GM21447 (cell line): ENCODE results near the gene DRAXIN.

Experiments used
- ATAC-seq: cut with Tn5 transposase; IDR thresholded peaks from one replicate; pipeline ENCODE4 v1.9.1; 2021; ENCODE audit not compliant: unreplicated experiment

DRAXIN gene

DNA sequence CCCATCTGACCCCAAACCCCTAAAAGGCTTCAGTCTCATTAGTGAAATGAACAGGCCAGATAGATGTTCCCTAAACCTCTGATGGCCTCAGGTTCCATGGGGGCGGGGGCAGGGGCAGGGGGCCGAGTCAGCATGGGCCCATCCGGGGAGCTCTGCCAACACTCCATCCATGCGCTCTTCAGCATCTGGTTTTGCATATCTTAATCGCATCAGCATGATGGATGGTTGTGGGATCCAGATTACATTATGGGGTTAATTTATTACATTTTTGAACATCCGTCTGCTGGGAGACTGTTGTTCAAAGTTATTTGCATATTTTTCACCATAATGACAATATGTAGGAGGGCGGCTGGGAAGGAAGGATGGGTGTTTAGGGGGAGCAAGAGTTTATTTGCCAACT lies 7.4 kb upstream of the DRAXIN start:
- ATAC-seq = no peak

DNA sequence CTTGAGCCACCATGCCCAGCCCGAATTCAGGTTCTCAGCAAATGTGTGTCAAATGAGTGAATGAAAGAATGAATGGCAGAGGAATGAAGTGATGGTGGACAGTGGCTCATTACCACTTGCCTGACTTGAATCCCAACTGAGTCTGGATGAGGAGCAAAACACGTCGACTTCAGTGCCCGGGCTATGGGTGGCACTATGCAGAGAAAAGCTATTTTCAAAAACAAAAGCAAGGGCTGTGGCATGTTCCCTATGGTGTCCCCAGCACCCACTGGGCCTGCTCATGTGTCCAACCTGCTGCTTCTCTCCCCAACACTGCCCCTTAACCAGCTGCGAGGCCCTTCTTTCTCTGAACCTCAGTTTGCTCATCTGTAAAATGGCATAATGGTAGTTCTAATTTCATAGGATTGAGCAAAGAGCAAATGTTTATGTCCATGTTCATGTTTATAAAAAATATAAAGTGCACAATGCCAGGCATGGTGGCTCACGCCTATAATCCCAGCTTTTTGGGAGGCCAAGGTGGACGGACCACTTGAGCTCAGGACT lies 6.2 kb upstream of the DRAXIN start:
- no peak for ATAC-seq

DNA sequence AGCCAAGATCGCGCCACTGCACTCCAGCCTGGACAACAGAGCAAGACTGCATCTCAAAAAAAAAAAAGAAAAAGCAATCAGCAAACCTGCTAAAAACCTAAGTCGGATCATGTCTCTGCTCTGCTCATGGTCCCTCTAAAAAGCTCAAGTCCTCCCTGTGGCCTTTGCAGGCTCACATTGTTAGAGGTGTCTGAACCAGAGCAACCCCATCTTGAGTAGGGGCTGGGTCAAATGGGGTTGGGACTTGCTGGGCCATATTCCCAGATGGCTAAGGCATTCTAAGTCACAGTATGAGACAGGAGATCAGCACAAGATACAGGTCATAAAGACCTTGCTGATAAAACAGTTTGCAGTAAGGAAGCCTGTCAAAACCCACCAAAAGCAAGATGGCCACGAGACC lies 3.0 kb upstream of the DRAXIN start:
- no peak for ATAC-seq

DNA sequence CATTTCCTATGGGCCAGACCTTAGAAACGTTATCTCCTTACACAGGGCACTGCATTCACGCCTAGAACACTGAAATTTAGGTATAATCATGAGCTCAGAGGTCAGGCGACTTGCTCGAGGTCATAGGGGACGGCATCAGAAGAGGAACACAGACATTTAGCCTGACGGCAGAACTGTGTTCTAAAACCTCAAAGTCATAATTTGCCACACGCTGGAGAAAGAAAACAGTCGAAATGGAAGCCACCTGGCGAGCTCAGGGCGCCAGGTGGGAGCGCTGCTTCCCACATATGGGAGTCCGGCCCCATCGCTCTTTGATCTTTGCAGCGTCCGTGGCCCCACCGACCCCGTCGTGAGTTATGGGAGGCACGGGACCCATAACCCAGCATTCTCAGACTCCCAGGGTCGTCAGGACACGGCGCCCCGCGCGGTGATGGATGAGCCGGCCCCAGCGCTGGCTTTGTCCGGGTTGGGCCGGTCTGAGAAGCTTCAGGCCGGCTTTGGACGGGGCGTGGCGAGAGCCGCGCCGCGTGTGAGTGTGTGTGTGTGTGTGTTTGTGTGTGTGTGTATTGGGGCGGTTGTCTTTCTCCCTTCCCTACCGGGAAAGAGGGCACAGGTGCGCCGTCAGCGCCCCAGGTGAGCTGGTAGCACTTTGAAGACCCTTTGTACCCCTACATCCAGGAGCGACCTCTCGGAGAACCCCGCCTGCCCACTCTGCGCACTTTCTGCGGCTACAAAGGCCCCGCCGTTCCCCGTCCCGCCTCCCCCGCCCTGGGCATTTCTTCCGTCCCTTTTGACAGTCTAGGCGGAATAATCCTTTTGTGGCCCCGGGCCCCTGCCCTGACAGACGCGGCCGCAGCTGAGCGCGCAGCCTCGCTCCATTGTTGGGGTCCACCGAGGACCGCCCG lies 861 bp upstream of the DRAXIN start:
- ATAC-seq = no peak

DNA sequence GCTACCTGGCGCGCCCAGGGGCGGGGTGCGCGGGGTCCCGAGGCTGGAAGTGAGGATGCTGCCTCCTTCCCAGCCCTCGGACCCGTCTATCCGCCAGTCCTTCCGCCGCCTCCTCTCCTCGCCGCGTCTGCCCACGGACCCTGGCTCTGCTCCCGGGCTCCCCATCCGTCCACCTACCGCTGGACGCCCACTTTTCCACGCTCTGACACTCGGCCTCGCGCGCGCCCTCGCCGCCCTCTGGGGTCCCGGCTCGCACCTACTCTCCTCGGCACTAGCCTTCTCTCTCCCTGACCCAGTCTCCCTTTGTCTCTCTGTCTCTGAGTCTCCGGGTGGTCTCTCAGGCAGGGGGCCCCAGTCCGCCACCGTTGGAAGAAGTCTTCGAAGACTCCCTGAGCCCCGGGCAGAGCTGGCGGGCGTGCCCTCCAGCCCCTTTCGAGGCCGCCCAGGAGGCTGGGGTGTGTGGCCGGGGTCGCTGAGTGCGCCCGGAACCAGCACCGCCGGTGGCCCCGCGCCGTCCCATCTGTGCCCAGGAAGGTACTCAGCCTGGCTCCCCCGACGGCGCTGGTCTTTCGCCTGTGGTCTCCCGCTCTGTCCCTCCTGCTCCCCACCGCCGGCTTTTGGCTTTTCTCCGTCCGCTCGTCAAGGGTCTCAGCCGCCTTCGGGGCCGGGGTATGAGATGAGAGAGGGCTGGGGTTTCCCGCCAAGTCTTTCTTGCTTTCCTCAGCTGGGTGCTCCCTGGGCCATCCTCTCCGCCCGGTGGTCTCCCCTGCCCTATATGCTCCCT lies 610 bp downstream of the DRAXIN start:
- no peak for ATAC-seq

GRCh38 chr1:11693024-11693590 lies 1.6 kb downstream of the DRAXIN start:
- ATAC-seq = no peak

DNA sequence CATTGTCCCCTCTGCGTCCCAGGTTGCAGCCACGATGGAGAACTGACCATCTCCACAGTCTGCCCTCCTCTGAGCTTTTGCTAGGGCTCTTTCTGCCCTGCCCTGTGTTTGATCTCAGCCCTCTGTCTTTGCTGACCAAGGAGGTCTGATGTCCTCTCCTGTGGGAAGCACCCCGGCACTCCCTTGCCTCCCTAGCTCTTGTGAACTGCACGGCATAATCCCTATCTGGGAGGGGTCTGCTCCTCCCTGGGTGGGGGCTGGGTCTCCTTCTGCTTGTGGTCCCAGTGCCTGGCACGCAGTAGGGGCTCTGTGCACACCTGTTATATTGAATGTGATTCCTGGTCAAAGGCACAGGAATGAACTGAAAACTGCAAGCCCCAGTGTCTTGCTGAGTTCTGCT lies 2.4 kb downstream of the DRAXIN start:
- ATAC-seq = no peak

DNA sequence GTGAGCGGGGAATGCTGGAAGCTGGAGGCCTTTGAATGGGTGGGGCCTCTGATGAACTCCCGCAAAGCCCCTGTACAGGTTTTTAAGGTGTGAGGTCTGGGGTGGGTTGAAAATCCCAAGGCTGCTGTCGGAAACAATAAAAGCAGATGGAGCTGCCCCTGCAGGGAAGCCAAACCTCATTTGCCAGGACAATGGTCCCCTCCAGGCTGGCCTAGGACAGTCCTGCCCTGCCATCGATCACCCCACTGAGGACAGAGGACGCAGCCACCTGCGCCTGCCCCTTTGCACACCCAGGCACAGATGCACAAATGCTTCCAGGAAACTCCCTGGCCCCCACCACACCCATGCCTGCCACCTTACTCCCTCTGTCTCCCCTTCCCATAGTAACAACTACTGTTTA lies 4.4 kb downstream of the DRAXIN start:
- no peak for ATAC-seq

DNA sequence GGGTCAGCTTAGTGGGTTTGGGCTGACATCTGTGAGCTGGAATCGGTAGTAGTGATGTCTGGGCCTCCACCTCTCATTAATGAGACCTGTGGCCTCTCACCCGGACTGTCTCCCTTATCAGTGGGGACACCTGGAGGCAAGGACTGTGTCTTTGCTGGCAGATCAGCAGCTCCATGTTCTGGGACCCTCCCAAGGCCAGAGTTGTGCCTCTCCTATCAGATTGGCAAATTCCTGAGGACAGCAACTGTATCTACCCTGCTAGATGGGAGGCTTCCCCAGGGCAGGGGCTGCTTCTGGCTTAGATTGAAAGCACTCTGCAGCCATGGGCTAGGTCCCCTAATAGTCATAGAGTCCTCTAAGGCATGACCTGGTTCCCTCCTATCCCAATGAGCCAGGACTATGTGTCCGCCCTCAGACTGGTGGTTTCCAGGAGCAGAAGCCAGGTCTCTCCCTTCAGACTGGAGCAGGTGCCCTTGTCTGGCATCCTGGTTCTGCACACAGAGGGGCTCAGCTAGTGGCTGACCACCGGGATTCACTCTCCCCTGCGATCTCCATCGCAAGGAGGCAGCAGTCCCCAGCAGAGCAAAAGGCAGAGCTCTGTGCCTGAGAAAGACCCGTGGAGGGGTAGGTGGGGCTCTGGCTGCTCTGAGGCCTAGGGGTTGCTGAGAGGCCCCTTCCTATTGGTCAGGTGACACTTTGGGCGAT lies 5.8 kb downstream of the DRAXIN start:
- ATAC-seq = no peak

- ATAC-seq = no peak
These were observed 6.3 kb downstream of the DRAXIN start for GRCh38 chr1:11697893-11698210.

DNA sequence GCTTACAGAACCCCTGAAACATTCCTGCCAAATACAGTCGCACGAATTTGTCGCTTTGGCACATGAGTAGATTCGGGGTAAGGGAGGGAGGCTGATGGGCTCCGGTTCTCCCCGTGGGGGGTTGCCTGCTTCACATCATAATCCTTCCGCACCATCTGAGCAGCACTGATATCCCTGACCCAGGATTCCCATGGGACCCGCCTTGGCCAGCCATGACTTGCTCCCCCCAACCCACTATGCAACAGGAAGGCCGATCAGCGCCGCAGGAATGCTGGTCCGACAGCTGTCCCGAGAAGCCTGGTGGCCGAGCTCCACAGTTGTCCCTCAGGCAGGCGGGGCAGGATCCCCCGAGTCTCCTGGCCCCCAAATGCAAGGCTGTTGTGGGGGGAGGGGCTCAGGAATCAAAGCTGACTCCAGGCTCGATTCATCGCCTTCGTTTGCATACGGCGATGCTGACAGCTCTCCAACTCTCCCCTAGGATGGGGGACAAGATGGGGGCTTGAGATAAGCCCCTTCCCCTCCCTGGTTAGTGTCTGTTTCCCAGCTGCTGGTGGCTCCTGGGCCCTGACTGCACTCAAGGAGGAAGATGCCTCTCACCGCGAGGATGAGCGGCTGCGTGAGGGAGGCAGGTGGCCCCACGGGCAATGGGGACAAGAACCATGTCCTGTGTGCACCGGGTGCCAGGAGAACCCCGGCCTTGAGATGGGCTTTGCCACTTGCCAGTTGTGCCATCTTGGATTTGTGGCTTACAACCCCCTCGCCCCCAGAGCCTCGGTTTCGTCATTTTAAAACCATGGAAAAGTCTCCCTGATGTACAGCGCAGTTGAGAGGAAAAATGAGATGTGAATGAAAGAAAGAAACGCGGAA lies 9.3 kb downstream of the DRAXIN start:
- ATAC-seq = no peak

- no peak for ATAC-seq
These were observed 10.0 kb downstream of the DRAXIN start for GRCh38 chr1:11701551-11701961.

DNA sequence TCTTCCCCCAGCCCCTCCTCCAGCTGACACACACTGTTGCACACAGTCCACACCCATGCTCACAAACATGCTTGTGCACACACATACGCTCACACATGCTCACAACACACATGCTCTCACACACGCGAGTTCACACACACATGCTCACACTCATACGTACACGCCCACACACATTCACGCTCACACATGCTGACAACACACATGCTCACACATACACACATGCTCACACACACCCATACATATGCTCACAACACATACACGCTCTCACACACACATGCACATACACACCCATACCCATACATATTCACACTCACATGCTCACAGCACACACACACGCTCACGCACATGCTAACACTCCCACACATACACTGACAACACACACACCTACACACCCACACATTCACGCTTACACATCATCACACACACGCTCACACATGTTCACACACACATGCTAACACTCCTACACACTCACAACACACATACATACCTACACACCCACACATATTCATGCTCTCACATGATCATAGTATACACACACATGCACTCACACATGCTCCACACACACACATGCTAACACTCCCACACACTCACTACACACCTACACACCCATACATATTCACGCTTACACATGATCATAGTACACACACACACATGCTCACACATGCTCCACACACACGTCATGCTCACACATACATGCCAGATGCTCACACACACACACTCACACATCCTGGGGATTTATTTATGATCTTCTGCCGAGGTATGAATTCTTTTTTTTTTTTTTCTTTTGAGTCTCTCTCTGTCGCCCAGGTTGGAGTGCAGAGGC lies 10.7 kb downstream of the DRAXIN start:
- ATAC-seq = no peak

DNA sequence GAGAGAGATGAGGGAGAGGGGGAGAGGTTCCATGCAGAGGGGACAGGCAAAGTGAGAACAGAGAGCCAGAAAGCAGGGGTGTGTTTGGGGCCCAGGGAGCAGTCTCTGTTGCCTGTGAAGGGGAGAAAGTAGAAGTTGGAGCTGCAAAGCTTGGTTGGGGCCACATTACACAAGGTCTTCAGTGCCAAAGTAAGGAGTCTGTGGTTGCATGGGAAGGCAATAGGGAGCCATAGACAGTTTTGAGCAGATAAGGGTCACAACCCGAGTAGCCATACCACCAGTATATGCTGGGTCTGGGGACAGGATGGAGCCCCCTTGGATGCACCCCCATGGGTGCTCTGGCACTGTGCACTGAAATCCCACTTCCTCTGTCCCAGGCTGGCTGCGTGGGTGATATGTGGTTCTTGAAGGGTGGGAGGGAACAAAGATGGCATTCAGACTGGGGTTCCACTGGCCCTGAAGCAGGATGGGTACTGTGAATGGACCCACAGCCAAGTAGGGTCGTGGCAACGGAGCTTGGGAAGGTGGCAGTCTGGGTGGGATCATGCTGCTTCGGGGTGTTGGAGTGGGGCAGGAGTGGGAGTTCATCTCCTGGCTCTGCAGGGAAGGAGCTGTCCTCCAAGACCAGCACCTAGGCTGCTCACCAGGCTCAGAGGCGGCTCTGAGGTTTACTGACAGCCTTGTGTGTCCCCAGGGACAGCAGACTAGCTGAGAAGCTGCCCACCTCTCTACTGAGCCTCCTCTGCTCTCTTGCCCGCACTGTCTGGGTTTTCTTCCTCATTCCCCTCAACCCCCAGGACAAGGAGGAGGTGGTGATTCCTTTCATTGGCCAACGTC lies 12.1 kb downstream of the DRAXIN start:
- no peak for ATAC-seq

- ATAC-seq = no peak
These were observed 12.7 kb downstream of the DRAXIN start for GRCh38 chr1:11704194-11704529.

- no peak for ATAC-seq
These were observed 13.4 kb downstream of the DRAXIN start for GRCh38 chr1:11704691-11705475.

GRCh38 chr1:11705596-11705995 lies 14.1 kb downstream of the DRAXIN start:
- no peak for ATAC-seq

GRCh38 chr1:11706292-11706691 lies 14.8 kb downstream of the DRAXIN start:
- ATAC-seq = no peak
